ENCODE results near the gene MAD2L2. TPM values are rescaled to one million over a fixed set of nuclear protein-coding genes. Genes with fewer than 3 reads are reported as not detected.

Gene MAD2L2
- total and polyA plus RNA-seq, 2 donors (not counting 1 experiment from before 2014, with no cell fraction given): 35.0 to 48.9 TPM

DNA sequence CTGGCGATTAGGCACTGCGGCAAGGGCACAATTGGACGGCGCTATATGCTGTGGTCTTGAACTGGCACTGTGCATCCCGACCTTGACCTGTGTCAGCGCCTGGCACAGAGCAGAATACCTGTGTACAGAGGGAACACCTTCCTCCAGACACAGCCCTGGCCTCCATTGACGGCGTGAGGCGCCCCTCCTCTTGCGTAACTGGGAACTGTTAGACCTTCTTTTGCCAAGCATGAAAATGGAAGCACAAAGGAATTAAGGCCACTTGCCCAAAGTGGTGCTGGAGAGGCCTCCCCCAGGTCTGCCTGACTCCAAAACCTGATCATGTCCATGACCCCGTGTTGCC, 48.2 kb upstream of the MAD2L2 start:
- no peaks in the 10 kb centered on the region for H3K79me2 ChIP-seq (ENCODE audit: control insufficient read depth, insufficient read depth, low read length)
- H3K27me3 ChIP-seq (ENCODE audit: control insufficient read depth, insufficient read depth, low read length): no peaks in the 10 kb centered on the region
- no peak overlapping the region for H3K4me3 ChIP-seq (replicated peaks in 1 of 4; ENCODE audit: control extremely low read depth in 1 of 4, insufficient read depth in 1 of 4, low read depth in 3 of 4, low read length in 4 of 4)
- H3K9me3 ChIP-seq (ENCODE audit: control insufficient read depth, insufficient read depth, low read depth, low read length): no peaks in the 10 kb centered on the region
- peaks cover 9% of the 10 kb centered on the region for H3K4me1 ChIP-seq (ENCODE audit: control insufficient read depth, extremely low read depth, insufficient read depth, low read length)
- H3K36me3 ChIP-seq (ENCODE audit: control insufficient read depth, insufficient read depth, low read length): no peaks in the 10 kb centered on the region
- no peaks in the 10 kb centered on the region for H4K20me1 ChIP-seq (ENCODE audit: control insufficient read depth, extremely low read depth, insufficient read depth, low read length)
- H3K9ac ChIP-seq (ENCODE audit: insufficient read depth, low read length): no peak overlapping the region
- no peak overlapping the region for H3K27ac ChIP-seq (ENCODE audit: insufficient read depth, low read length)
- DNase-seq (ENCODE audit: low read depth in 2 of 2): no peak
- TF ChIP-seq, protein P1, sequence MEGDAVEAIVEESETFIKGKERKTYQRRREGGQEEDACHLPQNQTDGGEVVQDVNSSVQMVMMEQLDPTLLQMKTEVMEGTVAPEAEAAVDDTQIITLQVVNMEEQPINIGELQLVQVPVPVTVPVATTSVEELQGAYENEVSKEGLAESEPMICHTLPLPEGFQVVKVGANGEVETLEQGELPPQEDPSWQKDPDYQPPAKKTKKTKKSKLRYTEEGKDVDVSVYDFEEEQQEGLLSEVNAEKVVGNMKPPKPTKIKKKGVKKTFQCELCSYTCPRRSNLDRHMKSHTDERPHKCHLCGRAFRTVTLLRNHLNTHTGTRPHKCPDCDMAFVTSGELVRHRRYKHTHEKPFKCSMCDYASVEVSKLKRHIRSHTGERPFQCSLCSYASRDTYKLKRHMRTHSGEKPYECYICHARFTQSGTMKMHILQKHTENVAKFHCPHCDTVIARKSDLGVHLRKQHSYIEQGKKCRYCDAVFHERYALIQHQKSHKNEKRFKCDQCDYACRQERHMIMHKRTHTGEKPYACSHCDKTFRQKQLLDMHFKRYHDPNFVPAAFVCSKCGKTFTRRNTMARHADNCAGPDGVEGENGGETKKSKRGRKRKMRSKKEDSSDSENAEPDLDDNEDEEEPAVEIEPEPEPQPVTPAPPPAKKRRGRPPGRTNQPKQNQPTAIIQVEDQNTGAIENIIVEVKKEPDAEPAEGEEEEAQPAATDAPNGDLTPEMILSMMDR (conservative IDR thresholded peaks at IDR 0.05 in 1 of 2, IDR thresholded peaks at IDR 0.05 in 1 of 2; ENCODE audit: low read depth in 1 of 2, low read length in 2 of 2): no peak
- TF ChIP-seq EZH2 (IDR thresholded peaks at IDR 0.05; ENCODE audit: low read length, missing control alignments): no peak
- H2AFZ ChIP-seq (ENCODE audit: low read length): no peak overlapping the region
- H3K4me2 ChIP-seq (ENCODE audit: extremely low read depth, insufficient read depth, low read length): no peak overlapping the region

DNA sequence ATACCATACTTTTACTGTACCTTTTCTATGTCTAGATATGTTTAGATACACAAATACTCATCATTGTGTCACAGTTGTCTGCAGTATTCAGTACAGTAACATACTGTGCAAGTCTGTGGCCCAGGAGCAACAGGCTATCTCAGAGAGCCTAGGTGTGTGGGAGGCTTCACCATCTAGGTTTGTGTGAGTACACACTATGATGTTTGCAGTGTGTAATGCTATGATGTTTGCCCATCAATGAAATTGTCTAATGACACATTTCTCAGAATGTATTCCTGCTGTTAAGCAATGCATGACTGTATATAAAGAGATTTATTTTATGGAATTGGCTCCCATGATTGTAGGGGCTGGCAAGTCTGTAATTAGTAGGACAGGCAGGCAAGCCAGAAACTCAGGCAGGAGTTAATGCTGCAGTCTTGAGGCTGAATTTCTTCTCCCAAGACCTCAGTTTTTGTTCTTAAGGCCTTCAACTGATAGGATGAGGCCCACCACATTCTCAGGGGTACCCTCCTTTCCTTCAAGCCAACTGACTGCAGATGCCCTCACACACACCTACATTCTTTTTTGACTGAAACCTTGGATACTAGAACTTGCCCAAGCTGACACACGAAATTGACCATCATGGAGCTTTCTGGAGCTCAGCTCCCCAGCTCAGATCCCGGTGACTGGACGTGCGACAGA, 47.3 kb upstream of the MAD2L2 start:
- Histone ChIP-seq H3K4me1 (ENCODE audit: control insufficient read depth, extremely low read depth, insufficient read depth, low read length) (peaks cover 9% of the 10 kb centered on the region), H3K79me2 (ENCODE audit: control insufficient read depth, insufficient read depth, low read length) (no peaks in the 10 kb centered on the region), H3K36me3 (ENCODE audit: control insufficient read depth, insufficient read depth, low read length) (no peaks in the 10 kb centered on the region), H3K9me3 (ENCODE audit: control insufficient read depth, insufficient read depth, low read depth, low read length) (no peaks in the 10 kb centered on the region), H4K20me1 (ENCODE audit: control insufficient read depth, extremely low read depth, insufficient read depth, low read length) (no peaks in the 10 kb centered on the region), H3K27ac (ENCODE audit: insufficient read depth, low read length) (no peak overlapping the region), H3K27me3 (ENCODE audit: control insufficient read depth, insufficient read depth, low read length) (no peaks in the 10 kb centered on the region), H3K9ac (ENCODE audit: insufficient read depth, low read length) (no peak overlapping the region), H3K4me3 (replicated peaks in 1 of 4; ENCODE audit: control extremely low read depth in 1 of 4, insufficient read depth in 1 of 4, low read depth in 3 of 4, low read length in 4 of 4) (no peak overlapping the region), H3K4me2 (ENCODE audit: extremely low read depth, insufficient read depth, low read length) (no peak overlapping the region), H2AFZ (ENCODE audit: low read length) (no peak overlapping the region)
- TF ChIP-seq EZH2 (IDR thresholded peaks at IDR 0.05; ENCODE audit: low read length, missing control alignments): no peak
- TF ChIP-seq, protein P1 (conservative IDR thresholded peaks at IDR 0.05 in 1 of 2, IDR thresholded peaks at IDR 0.05 in 1 of 2; ENCODE audit: low read depth in 1 of 2, low read length in 2 of 2): no peak
- no peak for DNase-seq (ENCODE audit: low read depth in 2 of 2)

DNA sequence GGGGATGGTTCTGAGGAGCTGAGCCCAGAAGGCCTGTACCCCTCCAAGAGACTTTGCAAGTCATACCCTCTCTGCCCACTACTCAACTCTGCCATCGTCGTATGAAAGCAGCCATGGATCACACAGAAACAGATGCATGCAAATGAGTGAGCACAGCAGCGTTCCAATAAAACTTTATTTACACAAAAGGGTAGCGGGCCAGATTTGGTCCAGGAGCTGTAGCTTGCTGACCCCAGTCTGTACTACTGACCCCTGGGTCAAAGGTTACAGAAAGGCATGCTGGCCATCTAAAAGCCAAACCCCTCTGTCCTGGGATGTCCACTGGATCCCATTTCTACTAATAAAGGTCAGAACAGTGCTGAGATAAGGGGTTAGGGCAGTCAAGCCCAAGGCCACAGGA, 46.2 kb upstream of the MAD2L2 start:
- DNase-seq (ENCODE audit: low read depth in 2 of 2): no peak
- Histone ChIP-seq H3K27ac (ENCODE audit: insufficient read depth, low read length) (no peak overlapping the region), H3K36me3 (ENCODE audit: control insufficient read depth, insufficient read depth, low read length) (no peaks in the 10 kb centered on the region), H3K4me2 (ENCODE audit: extremely low read depth, insufficient read depth, low read length) (no peak overlapping the region), H3K27me3 (ENCODE audit: control insufficient read depth, insufficient read depth, low read length) (no peaks in the 10 kb centered on the region), H2AFZ (ENCODE audit: low read length) (no peak overlapping the region), H3K9me3 (ENCODE audit: control insufficient read depth, insufficient read depth, low read depth, low read length) (no peaks in the 10 kb centered on the region), H3K4me3 (replicated peaks in 1 of 4; ENCODE audit: control extremely low read depth in 1 of 4, insufficient read depth in 1 of 4, low read depth in 3 of 4, low read length in 4 of 4) (no peak overlapping the region), H3K9ac (ENCODE audit: insufficient read depth, low read length) (no peak overlapping the region), H4K20me1 (ENCODE audit: control insufficient read depth, extremely low read depth, insufficient read depth, low read length) (no peaks in the 10 kb centered on the region), H3K79me2 (ENCODE audit: control insufficient read depth, insufficient read depth, low read length) (no peaks in the 10 kb centered on the region), H3K4me1 (ENCODE audit: control insufficient read depth, extremely low read depth, insufficient read depth, low read length) (peaks cover 6% of the 10 kb centered on the region)
- TF ChIP-seq, protein P1 (conservative IDR thresholded peaks at IDR 0.05 in 1 of 2, IDR thresholded peaks at IDR 0.05 in 1 of 2; ENCODE audit: low read depth in 1 of 2, low read length in 2 of 2): no peak
- no peak for TF ChIP-seq EZH2 (IDR thresholded peaks at IDR 0.05; ENCODE audit: low read length, missing control alignments)

Measured in fibroblast of lung (primary cell).